ENCODE data around the gene HSPA12A. TPM values are rescaled to one million over a fixed set of nuclear protein-coding genes. Genes with fewer than 3 reads are reported as not detected.

HSPA12A gene
- total RNA-seq, 1 experiment from 2014 or later = 11.0 TPM

DNA sequence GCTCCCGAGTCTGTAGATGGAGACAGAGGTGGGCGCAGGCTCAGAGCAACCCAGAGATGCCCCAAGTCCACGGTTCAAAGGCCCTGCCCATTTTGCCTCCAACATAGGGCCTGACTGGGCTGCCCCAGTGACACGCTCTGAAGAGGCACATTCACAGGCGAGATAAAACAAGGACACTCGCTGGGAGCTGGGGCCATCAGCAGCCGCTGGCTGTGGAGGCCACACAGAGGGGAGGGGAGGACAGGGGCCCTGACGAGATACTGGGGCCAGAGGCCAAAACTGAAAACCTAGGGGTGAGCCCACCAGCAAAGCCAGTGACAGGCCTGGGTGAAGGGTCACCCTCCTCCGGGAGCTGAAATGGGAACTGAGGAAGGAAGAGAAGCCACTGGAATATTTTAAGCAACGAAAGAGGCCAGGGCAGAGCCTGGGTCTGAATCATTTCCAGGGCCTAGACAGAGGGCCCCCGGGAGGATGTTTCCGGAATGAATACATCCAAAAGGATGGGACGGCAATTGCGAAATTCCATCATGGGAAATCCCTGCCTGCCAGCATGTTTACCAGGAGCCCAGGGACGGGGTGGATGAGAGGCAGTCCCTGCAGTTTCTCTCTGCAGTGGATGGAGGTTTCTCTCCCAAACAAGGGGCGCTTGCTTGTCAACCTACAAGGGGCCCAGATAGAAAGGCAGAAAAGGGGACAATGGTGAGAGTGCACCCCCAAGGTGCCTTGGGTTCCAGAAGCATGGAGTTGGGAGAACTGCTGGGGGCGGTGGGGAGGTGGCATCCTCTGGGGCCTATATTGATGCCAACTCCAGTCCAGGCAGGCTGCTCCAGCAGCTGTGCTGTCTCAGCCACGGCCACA is 29.0 kb upstream of the HSPA12A start:
- DNase-seq (ENCODE audit: low read depth) = peak; percentile 78

GRCh38 chr10:116770281-116770680 is 27.9 kb upstream of the HSPA12A start:
- DNase-seq (ENCODE audit: low read depth) = no peak

DNA sequence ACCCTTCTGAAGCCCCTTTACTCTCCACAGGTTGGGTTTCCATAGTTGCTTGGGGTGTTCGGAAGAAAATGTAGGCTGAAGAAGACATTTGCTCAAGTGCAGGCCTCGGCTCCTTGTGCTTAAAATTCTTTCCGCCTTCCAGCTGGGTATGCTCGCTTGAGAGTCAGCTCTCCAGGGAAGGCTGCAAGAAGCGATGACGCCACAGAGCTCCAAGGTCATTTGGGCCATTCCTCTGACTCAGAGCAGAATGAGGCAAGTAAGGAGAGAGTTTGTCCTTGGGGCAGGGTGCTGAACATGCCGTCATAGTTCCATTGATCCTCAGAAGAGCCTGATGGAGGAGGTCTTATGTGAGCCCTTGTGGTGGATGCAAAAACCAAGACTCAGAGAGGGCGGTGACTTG is 27.4 kb upstream of the HSPA12A start:
- no peak for DNase-seq (ENCODE audit: low read depth)

DNA sequence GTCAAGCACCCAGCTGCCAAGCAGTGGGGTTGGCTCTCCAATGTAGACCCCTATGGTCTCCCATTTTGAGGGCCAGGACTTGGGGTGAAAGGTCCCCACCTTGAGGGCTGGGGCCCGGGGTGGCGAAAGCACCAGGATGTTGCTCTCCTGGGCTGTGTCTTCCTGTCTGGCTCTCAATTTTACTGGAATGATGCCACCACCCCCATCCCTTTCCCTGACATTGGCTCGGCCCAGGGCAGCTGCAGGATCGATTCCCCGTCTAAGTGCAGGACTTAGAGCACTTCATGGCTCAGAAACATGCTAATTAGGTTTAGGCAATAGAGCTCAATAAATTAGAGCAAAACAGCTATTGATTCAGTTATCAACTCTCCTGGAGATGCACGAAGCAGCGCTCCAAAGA is 27.0 kb upstream of the HSPA12A start:
- no peak for DNase-seq (ENCODE audit: low read depth)

- DNase-seq (ENCODE audit: low read depth) = no peak
Measured at GRCh38 chr10:116768786-116769185, 26.4 kb upstream of the HSPA12A start.

DNA sequence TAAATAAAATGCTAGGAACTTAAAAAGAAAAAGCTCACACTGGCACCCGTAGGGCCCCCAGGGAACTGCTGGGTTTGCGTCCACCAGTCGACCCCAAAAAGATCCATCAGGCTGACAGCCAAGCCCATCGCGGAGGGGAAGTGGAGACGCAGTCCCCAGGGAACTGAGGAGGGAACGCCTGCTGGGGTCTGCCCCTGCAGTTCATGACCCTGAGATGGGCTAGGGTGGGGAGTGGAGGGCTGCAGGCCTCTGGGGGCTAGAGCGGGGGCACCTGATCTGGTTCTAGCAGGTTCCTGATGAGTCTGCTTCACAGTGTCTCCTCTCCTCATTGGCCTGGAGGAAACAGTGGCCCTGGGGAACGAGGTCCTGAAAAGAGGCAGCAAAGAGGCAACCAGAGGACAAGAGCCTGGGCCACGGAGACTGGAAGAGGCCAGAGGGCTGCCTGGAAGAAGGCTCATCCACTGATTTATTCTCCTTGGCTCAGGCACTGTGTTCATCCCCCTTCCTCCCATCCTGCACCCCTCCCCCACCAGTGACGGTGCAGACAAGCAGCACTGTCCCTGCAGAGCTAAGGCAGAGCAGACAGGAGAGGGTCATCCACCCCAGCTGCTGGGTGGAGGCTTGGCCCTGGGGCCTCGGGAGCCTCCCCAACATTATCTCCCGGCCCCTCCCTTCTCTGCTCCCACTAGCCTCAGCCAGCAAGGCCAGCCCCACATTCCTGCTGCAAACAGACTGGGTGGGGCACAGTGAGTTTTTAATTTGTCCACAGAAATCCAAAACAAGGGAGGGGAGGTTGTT is 24.7 kb upstream of the HSPA12A start:
- no peak for DNase-seq (ENCODE audit: low read depth)

DNA sequence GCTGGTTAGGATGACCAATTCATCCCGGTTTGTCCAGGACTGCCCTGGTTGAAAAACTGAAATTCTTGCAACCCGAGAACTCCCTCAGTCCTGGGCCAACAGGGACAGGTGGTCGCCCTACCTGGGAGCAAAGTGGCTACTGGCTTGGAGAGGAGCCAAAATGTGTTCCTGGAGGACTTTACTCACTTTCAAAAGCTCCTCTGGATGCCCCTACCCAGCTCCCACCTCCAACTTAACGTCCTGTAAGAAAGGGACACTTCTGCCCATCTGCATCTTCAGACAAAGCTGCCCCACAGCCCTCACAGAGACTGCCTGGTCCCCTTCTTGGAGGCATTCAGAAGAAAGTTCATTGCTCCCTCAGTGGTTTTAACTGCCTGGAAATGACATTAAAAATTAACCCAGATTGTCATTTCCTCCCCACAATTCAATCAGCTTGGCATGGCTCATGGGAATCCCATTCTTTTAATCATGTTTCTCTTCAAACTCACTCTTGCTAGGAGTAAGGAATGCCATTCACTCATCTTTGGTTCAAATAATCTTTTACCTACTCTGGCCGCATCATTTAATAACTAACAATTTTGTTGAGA is 24.0 kb upstream of the HSPA12A start:
- no peak for DNase-seq (ENCODE audit: low read depth)

DNA sequence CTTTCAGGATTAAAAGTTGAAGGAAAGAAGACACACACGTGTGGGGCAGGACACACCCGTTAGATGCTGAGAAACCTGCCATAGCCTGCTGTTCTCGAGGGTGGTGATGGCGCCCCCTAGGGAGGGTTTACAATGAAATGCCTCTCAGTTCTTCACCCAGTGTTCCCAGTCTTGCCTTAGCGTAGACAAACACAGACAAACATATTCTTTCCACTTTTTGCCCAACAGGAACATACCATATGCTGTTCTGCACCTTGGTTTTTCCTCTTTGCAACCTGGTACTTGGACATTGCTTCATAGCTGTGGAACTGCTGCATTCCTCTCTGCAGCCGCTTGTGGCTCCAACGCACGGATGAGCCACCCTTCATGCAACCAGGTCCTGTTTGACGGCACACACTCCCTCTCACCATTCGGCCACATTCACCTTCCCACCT is 23.3 kb upstream of the HSPA12A start:
- peak; percentile 28 for DNase-seq (ENCODE audit: low read depth)

DNA sequence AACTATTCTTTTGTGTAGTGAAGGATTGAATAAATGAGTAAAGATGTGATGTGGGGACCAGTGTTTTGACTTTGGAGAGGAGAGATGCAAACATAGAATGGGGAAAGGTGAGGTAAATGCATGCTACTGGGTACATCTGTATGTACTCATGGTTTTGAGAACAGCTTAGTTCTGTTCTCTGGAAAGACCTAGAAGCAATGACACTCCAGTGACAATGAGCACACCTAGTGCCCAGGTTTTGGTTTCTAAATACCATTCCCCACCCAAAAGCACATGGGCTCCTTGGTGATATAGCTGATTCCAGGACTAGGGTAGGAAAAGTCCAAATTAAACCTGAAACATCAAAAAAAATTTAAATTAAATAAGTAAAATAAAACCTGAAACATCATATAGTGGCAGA is 22.6 kb upstream of the HSPA12A start:
- no peak for DNase-seq (ENCODE audit: low read depth)

- no peak for DNase-seq (ENCODE audit: low read depth)
Measured at GRCh38 chr10:116763440-116763839, 21.1 kb upstream of the HSPA12A start.

DNA sequence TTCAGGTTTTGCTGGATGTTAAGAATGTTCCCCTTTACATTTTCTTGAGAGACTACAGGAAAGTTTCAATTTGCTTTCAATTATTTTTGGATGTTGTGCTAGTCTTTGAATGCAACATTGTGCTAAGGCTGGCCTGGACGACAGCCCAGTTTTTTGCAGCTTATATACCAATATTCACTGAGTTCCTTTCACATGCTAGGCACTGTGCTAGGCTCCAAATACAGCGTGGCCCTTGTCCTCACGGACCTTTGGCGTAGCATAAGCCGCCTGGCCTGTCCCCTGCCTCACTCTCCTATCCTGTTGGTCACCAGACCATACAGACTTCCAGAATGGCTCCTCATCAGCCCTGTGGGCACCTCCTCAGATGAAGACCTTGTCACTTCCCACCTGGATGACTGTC is 19.5 kb upstream of the HSPA12A start:
- DNase-seq (ENCODE audit: low read depth) = no peak

GRCh38 chr10:116760919-116761318 is 18.6 kb upstream of the HSPA12A start:
- DNase-seq (ENCODE audit: low read depth) = no peak

GRCh38 chr10:116757246-116757645 is 14.9 kb upstream of the HSPA12A start:
- no peak for DNase-seq (ENCODE audit: low read depth)

GRCh38 chr10:116756277-116756676 is 13.9 kb upstream of the HSPA12A start:
- DNase-seq (ENCODE audit: low read depth) = no peak

GRCh38 chr10:116753759-116754158 is 11.4 kb upstream of the HSPA12A start:
- DNase-seq (ENCODE audit: low read depth) = peak; percentile 54

- DNase-seq (ENCODE audit: low read depth) = no peak
Measured at GRCh38 chr10:116752969-116753665, 10.8 kb upstream of the HSPA12A start.

- peak; percentile 31 for DNase-seq (ENCODE audit: low read depth)
Measured at GRCh38 chr10:116752563-116752962, 10.2 kb upstream of the HSPA12A start.

DNA sequence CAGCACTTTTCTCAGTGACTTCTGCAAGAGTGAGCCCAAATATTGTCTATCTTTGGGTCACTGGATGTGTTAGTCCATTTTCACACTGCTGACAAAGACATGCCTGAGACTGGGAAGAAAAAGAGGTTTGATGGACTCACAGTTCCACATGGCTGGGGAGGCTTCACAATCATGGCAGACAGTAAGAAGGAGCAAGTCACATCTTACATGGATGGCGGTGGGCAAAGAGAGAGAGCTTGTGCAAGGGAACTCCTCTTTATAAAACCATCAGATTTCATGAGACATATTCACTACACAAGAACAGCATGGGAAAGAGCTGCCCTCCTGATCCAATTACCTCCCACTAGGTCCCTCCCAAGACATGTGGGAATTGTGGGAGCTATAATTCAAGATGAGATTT is 6.1 kb upstream of the HSPA12A start:
- no peak for DNase-seq (ENCODE audit: low read depth)

GRCh38 chr10:116748041-116748440 is 5.7 kb upstream of the HSPA12A start:
- DNase-seq (ENCODE audit: low read depth) = no peak

DNA sequence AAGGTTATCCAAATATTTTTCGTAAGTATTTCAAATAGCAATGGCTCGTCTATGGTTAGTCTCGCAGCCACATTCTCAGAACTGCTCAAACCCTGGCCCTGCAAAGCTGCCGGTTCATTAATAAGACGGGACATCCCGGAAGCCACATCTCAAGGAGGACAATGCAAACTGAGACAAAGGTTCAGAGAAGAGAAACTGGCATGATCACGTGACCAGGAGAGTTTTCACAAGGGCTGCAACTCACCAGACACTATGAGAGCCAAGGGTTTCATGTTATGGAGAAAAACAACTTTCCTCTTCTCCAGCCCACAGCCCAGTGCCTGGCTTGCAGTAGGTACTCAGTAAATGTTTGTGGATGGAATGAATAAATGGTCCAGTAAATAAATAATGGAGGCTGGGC is 5.0 kb upstream of the HSPA12A start:
- no peak for DNase-seq (ENCODE audit: low read depth)

DNA sequence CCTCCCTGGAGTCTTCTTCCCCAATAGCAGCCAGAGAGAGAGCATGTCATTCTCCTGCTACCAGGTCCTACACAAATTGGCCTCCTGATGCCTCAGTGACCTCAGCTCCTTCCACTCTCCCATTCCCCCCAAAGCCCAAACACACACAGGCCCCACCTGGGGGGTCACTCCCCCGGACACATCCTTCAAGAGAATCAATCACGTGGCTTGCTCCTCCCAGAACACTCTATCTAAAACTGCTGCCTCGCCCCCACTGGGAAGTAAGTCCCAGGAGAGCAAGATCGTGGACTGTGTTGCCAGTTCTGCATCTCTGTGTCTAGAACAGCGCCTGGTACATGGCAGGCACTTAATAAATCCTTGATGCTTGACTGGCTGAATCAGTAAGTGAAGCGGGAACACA is 2.5 kb upstream of the HSPA12A start:
- DNase-seq (ENCODE audit: low read depth) = no peak

DNA sequence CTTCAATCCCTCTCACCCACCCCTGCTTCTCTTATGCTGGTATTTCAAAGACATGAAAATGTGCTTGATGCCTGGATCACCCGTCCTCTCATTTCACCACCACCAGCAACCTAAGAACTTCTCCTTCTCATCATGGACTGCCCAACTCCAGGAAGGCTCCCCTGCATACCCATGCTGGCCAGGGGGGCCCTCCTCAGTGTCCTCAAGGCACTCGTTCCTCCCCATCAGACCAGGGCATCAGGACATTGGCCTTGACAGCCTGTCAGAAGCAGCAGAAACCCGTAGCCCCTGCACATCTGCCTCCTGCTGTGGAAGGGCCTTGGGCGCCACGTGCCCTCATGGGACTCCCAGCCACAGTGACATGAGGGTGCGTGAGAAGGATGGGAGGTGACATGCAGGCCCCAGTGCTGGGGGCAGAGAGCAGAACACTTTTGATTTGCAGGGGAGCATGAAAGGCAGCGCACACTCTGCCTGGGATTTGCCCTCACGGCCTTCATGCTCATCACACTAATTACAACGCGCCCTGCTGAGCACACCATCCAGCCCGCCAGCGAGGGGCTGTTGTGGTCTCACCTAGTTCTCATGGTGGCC is 1.9 kb upstream of the HSPA12A start:
- no peak for DNase-seq (ENCODE audit: low read depth)

Data from Daoy (cell line).